A549 (cell line): ENCODE measurements around the gene SGSM1. TPM values are rescaled to one million over a fixed set of nuclear protein-coding genes. Genes with fewer than 3 reads are reported as not detected.

ENCODE experiments used
- ATAC-seq, 2 experiments: fragments of 200-7000 bp in 1 of 2; fragments of >200 bp in 1 of 2; cut with Nextera tagmentation in 1 of 2; cut with Tn5 transposase in 1 of 2; 3 replicates each; pipeline versions ENCODE4 v1.8.0 to v1.9.1; 2018 to 2020; ENCODE audit warnings: mild to moderate bottlenecking in 1 of 2, moderate library complexity in 1 of 2
- CTCF ChIA-PET: fragments of 300-600 bp; sonication (Branson Sonifier 250); formaldehyde crosslinking; extraction: SDS; loops from one replicate; lab custom pipeline; 2021; ENCODE audit warnings: antibody characterized with exemption, inconsistent platforms; lab: Yijun Ruan, JAX
- POLR2A ChIA-PET: fragments of 350-600 bp; formaldehyde crosslinking; extraction: SDS; loops from one replicate; lab custom pipeline; 2021; ENCODE audit warnings: antibody characterized with exemption, inconsistent platforms; lab: Yijun Ruan, JAX
- DNase-seq, 2 experiments: peaks; one replicate each; pipeline versions ENCODE4 v3.0.0 to v3.0.0-alpha.2; 2011 to 2016; ENCODE audit warnings: low read depth in 1 of 2, low spot score in 1 of 2
- FAIRE-seq: peaks from 2 replicates; lab custom pipeline; 2011; peaks lifted over from hg19 to GRCh38; lab: Jason Lieb, UNC
- H3K27ac ChIP-seq, 2 experiments: fragments of >200 bp; sonication (Bioruptor Twin); formaldehyde crosslinking; 3 replicates each; pipeline ENCODE4 v1.5.1; 2016 to 2017
- H3K4me1 ChIP-seq: fragments of >200 bp; sonication (Bioruptor Twin); formaldehyde crosslinking; 3 replicates; pipeline ENCODE4 v1.6.1; 2016
- H3K4me2 ChIP-seq: fragments of >200 bp; sonication (Bioruptor Twin); formaldehyde crosslinking; 3 replicates; pipeline ENCODE4 v1.6.1; 2016
- H3K4me3 ChIP-seq: fragments of >200 bp; sonication (Bioruptor Twin); formaldehyde crosslinking; 3 replicates; pipeline ENCODE4 v1.5.1; 2016
- H3K9me3 ChIP-seq: fragments of >200 bp; sonication (Bioruptor Twin); formaldehyde crosslinking; 3 replicates; pipeline ENCODE4 v1.6.1; 2016
- CBX2 ChIP-seq: fragments of 200-600 bp; sonication (generic); IDR thresholded peaks from 2 replicates; pipeline ENCODE4 v1.6.1; 2016; ENCODE audit warnings: low read depth, mild to moderate bottlenecking, borderline replicate concordance
- CEBPB ChIP-seq, 2 experiments: fragments of >200 bp in 1 of 2; sonication (Bioruptor Twin) in 1 of 2; formaldehyde crosslinking in 1 of 2; IDR thresholded peaks; 2 replicates each; pipeline ENCODE4 v1.6.1; 2012 to 2016
- CHD2 ChIP-seq: fragments of 150-350 bp; IDR thresholded peaks from 2 replicates; pipeline ENCODE4 v1.6.1; 2014; ENCODE audit warnings: low read length; ENCODE audit not compliant: partially characterized antibody
- CHD4 ChIP-seq: fragments of 200-600 bp; sonication (generic); IDR thresholded peaks from 2 replicates; pipeline ENCODE4 v1.6.1; 2016; ENCODE audit warnings: antibody characterized with exemption, mild to moderate bottlenecking, borderline replicate concordance
- FOXS1 ChIP-seq: fragments of 250-450 bp; sonication (Bioruptor Pico); IDR thresholded peaks from 2 replicates; pipeline ENCODE4 v1.5.0; 2020; ENCODE audit warnings: mild to moderate bottlenecking, moderate library complexity
- HOXA7 ChIP-seq: fragments of 250-450 bp; sonication (Bioruptor Pico); IDR thresholded peaks from 2 replicates; pipeline ENCODE4 v1.5.0; 2020; ENCODE audit warnings: mild to moderate bottlenecking, moderate library complexity
- HOXB5 ChIP-seq: fragments of 250-450 bp; sonication (Bioruptor Pico); IDR thresholded peaks from 2 replicates; pipeline ENCODE4 v1.5.0; 2020; ENCODE audit warnings: mild to moderate bottlenecking, moderate library complexity
- JUN ChIP-seq, 2 experiments: fragments of >200 bp; sonication (Bioruptor Twin); formaldehyde crosslinking; IDR thresholded peaks; 2 replicates in 1 of 2; 3 replicates in 1 of 2; pipeline ENCODE4 v1.6.1; 2016 to 2017
- JUNB ChIP-seq: fragments of >200 bp; sonication (Bioruptor Twin); formaldehyde crosslinking; IDR thresholded peaks from 2 replicates; pipeline ENCODE4 v1.6.1; 2016
- KDM1A ChIP-seq: fragments of 200-600 bp; sonication (generic); IDR thresholded peaks from 2 replicates; pipeline ENCODE4 v1.6.1; 2016; ENCODE audit warnings: low read depth, mild to moderate bottlenecking
- MAFK ChIP-seq: fragments of 450-650 bp; IDR thresholded peaks from 2 replicates; pipeline ENCODE4 v1.6.1; 2014; ENCODE audit not compliant: partially characterized antibody
- NPAS2 ChIP-seq: fragments of 250-450 bp; sonication (Bioruptor Pico); IDR thresholded peaks from 2 replicates; pipeline ENCODE4 v1.8.0; 2022; ENCODE audit warnings: mild to moderate bottlenecking, moderate library complexity, borderline replicate concordance
- PHF8 ChIP-seq: fragments of 200-600 bp; sonication (generic); IDR thresholded peaks from 2 replicates; pipeline ENCODE4 v1.6.1; 2016; ENCODE audit warnings: low read depth, mild to moderate bottlenecking, antibody characterized with exemption, moderate library complexity, borderline replicate concordance
- RAD21 ChIP-seq, 2 experiments: fragments of >200 bp in 1 of 2; sonication (Bioruptor Twin) in 1 of 2; formaldehyde crosslinking in 1 of 2; IDR thresholded peaks in 1 of 2; conservative IDR thresholded peaks in 1 of 2; 2 replicates in 1 of 2; 3 replicates in 1 of 2; pipeline ENCODE4 v1.6.1; 2012 to 2018; ENCODE audit warnings: inconsistent platforms in 1 of 2
- RARB ChIP-seq: fragments of 250-450 bp; sonication (Bioruptor Pico); IDR thresholded peaks from 2 replicates; pipeline ENCODE4 v1.8.0; 2021; ENCODE audit warnings: mild to moderate bottlenecking, moderate library complexity
- RFX5 ChIP-seq: fragments of 450-650 bp; IDR thresholded peaks from 2 replicates; pipeline ENCODE4 v1.7.1; 2014; ENCODE audit warnings: antibody characterized with exemption, mild to moderate bottlenecking, moderate library complexity
- SMC3 ChIP-seq: fragments of >200 bp; sonication (Bioruptor Twin); formaldehyde crosslinking; IDR thresholded peaks from 3 replicates; pipeline ENCODE4 v1.6.1; 2018; ENCODE audit warnings: inconsistent platforms
- TP53 ChIP-seq: fragments of 250-450 bp; sonication (Bioruptor Pico); IDR thresholded peaks from 2 replicates; pipeline ENCODE4 v1.5.0; 2021; ENCODE audit warnings: mild to moderate bottlenecking, moderate library complexity
- ZC3H11A ChIP-seq: fragments of 450-650 bp; IDR thresholded peaks from 2 replicates; pipeline ENCODE4 v1.6.1; 2014; ENCODE audit warnings: antibody characterized with exemption, mild to moderate bottlenecking
- ZNF302 ChIP-seq: fragments of 250-450 bp; sonication (Bioruptor Pico); IDR thresholded peaks from 2 replicates; pipeline ENCODE4 v1.9.0; 2021; ENCODE audit warnings: inconsistent platforms, mild to moderate bottlenecking, moderate library complexity
- WGBS: methylation state at CpG from one replicate; pipeline ENCODE4 v1.1.6; 2017; ENCODE audit errors: missing lambda C conversion rate; 5-methylcytosine and 5-hydroxymethylcytosine counted together
- polyA plus RNA-seq, 4 experiments: library from polyadenylated mRNA; depleted of rRNA in 3 of 4; stranded (reverse); fragments of >200 nt; fragmentation: RNase III in 1 of 4; extraction: RNeasy Plus Mini Kit Qiagen cat#74134 plus additional on column Dnase treatment in 1 of 4; gene quantifications; 2 replicates in 3 of 4; 3 replicates in 1 of 4; pipeline ENCODE4 v1.2.3, GENCODE V29; 2011 to 2017
- TF ChIP-seq, protein P1 (sequence below): fragments of >200 bp; sonication (Bioruptor Twin); formaldehyde crosslinking; IDR thresholded peaks from 2 replicates; pipeline ENCODE4 v1.6.1; 2016
- TF ChIP-seq, protein P2 (sequence below): fragments of 250-450 bp; sonication (Bioruptor Pico); IDR thresholded peaks from 2 replicates; pipeline ENCODE4 v1.5.0; 2020; ENCODE audit warnings: low read depth, mild to moderate bottlenecking, moderate library complexity
- TF ChIP-seq, protein P3 (sequence below): fragments of >200 bp; sonication (Bioruptor Twin); formaldehyde crosslinking; IDR thresholded peaks from 3 replicates; pipeline ENCODE4 v1.5.1; 2016
- TF ChIP-seq, protein P4 (sequence below): fragments of >200 bp; sonication (Bioruptor Twin); formaldehyde crosslinking; IDR thresholded peaks from 3 replicates; pipeline ENCODE4 v1.6.1; 2016
- TF ChIP-seq, protein P5 (sequence below): IDR thresholded peaks from 2 replicates; pipeline ENCODE4 v1.6.1; 2012
- TF ChIP-seq, protein P6 (sequence below): IDR thresholded peaks from 2 replicates; pipeline ENCODE4 v1.6.1; 2012

Gene SGSM1
- polyA plus RNA-seq, 2 of the 4 experiments (the other 2 are of a cell fraction): 0.50 to 1.4 TPM

DNA sequence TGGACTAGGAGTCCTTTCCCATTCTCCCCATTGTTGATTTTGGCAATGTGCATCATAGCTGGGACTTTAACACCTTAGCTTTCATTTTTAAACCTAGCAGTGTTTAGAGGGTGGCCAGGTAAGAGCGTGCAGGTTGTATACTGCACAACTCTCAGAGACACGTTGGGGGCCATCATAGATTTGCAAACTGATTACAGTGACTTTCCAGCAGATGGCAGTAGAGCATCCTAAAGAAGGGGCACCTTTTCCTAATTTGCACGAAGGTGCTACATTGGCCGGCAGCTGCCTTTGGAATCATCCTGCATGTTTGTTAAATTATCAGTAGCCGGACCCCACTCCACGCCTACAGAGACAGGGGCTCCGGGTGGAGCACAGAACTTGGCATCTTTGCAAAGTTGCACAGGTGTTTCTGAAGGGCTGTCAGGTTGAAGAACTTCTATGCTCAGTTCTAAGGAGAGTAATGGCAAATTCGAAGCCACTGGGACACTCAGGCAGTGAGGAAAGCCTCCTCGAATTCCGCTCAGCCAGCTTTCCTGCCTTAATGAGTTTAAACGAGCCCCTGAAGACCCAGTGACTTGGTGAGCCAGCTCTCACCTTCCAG lies 132.8 kb downstream of the SGSM1 start:
- no peak for FAIRE-seq
- H3K27ac ChIP-seq: no peak overlapping the region
- H3K4me2 ChIP-seq: no peak overlapping the region
- DNase-seq: peak; percentile 40 to 42
- CTCF ChIA-PET: interaction anchor here (0.6 to 4.3 kb wide), 34 partner anchors 8 to 263 kb away, joined by 3 to 107 read pairs (median 5); partner anchors contain the start of gene LHFPL7
- H3K4me1 ChIP-seq: no peaks in the 10 kb centered on the region
- no peaks in the 10 kb centered on the region for H3K9me3 ChIP-seq
- WGBS: 0% methylated on average over 7 of the region's 11 CpGs
- TF ChIP-seq RAD21 (conservative IDR thresholded peaks at IDR 0.05 in 1 of 2, IDR thresholded peaks at IDR 0.05 in 1 of 2) (peak; percentile 64 to 74), SMC3 (peak; percentile 71), CEBPB (IDR thresholded peaks at IDR 0.05) (no peak), CHD2 (no peak), MAFK (no peak), PHF8 (no peak), NPAS2 (CRISPR knock-in tag) (no peak), JUN (IDR thresholded peaks at IDR 0.05) (no peak), CHD4 (no peak), CBX2 (no peak)
- TF ChIP-seq, protein P1, sequence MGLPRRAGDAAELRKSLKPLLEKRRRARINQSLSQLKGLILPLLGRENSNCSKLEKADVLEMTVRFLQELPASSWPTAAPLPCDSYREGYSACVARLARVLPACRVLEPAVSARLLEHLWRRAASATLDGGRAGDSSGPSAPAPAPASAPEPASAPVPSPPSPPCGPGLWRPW: no peak
- TF ChIP-seq, protein P2, sequence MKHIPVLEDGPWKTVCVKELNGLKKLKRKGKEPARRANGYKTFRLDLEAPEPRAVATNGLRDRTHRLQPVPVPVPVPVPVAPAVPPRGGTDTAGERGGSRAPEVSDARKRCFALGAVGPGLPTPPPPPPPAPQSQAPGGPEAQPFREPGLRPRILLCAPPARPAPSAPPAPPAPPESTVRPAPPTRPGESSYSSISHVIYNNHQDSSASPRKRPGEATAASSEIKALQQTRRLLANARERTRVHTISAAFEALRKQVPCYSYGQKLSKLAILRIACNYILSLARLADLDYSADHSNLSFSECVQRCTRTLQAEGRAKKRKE (CRISPR knock-in tag): no peak
- TF ChIP-seq, protein P3, sequence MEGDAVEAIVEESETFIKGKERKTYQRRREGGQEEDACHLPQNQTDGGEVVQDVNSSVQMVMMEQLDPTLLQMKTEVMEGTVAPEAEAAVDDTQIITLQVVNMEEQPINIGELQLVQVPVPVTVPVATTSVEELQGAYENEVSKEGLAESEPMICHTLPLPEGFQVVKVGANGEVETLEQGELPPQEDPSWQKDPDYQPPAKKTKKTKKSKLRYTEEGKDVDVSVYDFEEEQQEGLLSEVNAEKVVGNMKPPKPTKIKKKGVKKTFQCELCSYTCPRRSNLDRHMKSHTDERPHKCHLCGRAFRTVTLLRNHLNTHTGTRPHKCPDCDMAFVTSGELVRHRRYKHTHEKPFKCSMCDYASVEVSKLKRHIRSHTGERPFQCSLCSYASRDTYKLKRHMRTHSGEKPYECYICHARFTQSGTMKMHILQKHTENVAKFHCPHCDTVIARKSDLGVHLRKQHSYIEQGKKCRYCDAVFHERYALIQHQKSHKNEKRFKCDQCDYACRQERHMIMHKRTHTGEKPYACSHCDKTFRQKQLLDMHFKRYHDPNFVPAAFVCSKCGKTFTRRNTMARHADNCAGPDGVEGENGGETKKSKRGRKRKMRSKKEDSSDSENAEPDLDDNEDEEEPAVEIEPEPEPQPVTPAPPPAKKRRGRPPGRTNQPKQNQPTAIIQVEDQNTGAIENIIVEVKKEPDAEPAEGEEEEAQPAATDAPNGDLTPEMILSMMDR: peak; percentile 70
- TF ChIP-seq, protein P4, sequence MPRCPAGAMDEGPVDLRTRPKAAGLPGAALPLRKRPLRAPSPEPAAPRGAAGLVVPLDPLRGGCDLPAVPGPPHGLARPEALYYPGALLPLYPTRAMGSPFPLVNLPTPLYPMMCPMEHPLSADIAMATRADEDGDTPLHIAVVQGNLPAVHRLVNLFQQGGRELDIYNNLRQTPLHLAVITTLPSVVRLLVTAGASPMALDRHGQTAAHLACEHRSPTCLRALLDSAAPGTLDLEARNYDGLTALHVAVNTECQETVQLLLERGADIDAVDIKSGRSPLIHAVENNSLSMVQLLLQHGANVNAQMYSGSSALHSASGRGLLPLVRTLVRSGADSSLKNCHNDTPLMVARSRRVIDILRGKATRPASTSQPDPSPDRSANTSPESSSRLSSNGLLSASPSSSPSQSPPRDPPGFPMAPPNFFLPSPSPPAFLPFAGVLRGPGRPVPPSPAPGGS: no peak
- no peak overlapping the region for H3K4me3 ChIP-seq
- peak; percentile 65 to 78; a peak in 4 of 6 replicates for ATAC-seq
- POLR2A ChIA-PET: no interaction called here

DNA sequence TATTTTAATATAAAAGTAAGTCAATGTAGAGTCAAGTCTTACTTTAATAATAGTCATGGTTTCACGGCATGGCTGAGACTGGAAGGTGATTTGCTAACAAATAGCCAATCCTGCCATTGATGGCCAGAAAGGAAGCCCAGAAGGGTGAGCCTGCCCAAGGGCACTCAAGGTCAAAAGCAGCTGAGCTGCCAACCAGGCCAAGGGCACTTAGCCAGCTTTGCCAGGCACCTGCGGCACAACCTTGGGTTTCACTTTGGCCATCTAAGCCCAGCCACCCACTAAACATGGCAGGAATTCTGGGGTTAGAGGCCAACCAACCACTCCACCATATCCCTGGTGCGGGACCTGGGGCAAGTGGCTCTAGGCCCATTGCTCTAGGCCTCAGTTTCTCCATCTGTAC lies 136.3 kb downstream of the SGSM1 start:
- Histone ChIP-seq H3K4me3 (no peak overlapping the region), H3K27ac (no peak overlapping the region), H3K9me3 (no peaks in the 10 kb centered on the region), H3K4me1 (no peaks in the 10 kb centered on the region), H3K4me2 (no peak overlapping the region)
- TF ChIP-seq SMC3: no peak
- TF ChIP-seq ZC3H11A: no peak
- no peak for TF ChIP-seq PHF8
- TF ChIP-seq TP53 (CRISPR knock-in tag): no peak
- TF ChIP-seq, protein P5, sequence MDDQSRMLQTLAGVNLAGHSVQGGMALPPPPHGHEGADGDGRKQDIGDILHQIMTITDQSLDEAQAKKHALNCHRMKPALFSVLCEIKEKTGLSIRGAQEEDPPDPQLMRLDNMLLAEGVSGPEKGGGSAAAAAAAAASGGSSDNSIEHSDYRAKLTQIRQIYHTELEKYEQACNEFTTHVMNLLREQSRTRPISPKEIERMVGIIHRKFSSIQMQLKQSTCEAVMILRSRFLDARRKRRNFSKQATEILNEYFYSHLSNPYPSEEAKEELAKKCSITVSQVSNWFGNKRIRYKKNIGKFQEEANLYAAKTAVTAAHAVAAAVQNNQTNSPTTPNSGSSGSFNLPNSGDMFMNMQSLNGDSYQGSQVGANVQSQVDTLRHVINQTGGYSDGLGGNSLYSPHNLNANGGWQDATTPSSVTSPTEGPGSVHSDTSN: no peak
- TF ChIP-seq HOXB5 (CRISPR knock-in tag): no peak
- no peak for TF ChIP-seq RARB (CRISPR knock-in tag)
- TF ChIP-seq, protein P4: no peak
- no peak for TF ChIP-seq RAD21 (conservative IDR thresholded peaks at IDR 0.05 in 1 of 2, IDR thresholded peaks at IDR 0.05 in 1 of 2)
- TF ChIP-seq JUNB: no peak
- TF ChIP-seq ZNF302 (CRISPR knock-in tag): no peak
- TF ChIP-seq FOXS1 (CRISPR knock-in tag): no peak
- TF ChIP-seq MAFK: no peak
- TF ChIP-seq RFX5: no peak
- no peak for TF ChIP-seq CBX2
- TF ChIP-seq, protein P6, sequence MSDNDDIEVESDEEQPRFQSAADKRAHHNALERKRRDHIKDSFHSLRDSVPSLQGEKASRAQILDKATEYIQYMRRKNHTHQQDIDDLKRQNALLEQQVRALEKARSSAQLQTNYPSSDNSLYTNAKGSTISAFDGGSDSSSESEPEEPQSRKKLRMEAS: no peak
- no peak for TF ChIP-seq HOXA7 (CRISPR knock-in tag)
- no peak for TF ChIP-seq KDM1A
- POLR2A ChIA-PET: no interaction called here
- DNase-seq: no peak
- FAIRE-seq: no peak
- WGBS: 100% methylated on average over 3 of the region's 3 CpGs
- ATAC-seq: no peak
- CTCF ChIA-PET: interaction anchor here (1.6 to 12.1 kb wide), 3 partner anchors 9 to 115 kb away, joined by 7 to 112 read pairs (median 7); no protein-coding TSS in a partner anchor
